Activated CD4-positive, alpha-beta memory T cell treated with anti-CD3 and anti-CD28 coated beads, Interleukin-2, amount 10 ng/mL, durations not matched to agents 7 days and 5 days (primary cell): ENCODE results near the gene CYTL1. TPM values are rescaled to one million over a fixed set of nuclear protein-coding genes. Genes with fewer than 3 reads are reported as not detected.

Experiments
- CTCF ChIA-PET: fragments of 350-600 bp; sonication (Branson Sonifier 250); formaldehyde crosslinking; loops from one replicate; lab custom pipeline; 2021; ENCODE audit warnings: antibody characterized with exemption, inconsistent platforms; lab: Charles Lee
- POLR2A ChIA-PET: fragments of 350-600 bp; sonication (Branson Sonifier 250); formaldehyde crosslinking; loops from one replicate; lab custom pipeline; 2021; ENCODE audit warnings: antibody characterized with exemption; lab: Charles Lee
- DNase-seq: peaks from one replicate; pipeline ENCODE4 v3.0.0-alpha.2; 2020
- H3K27ac Mint-ChIP-seq: one replicate; pipeline ENCODE4 v1.8.0; 2021; ENCODE audit warnings: mild to moderate bottlenecking, mixed read lengths
- H3K27me3 Mint-ChIP-seq: one replicate; pipeline ENCODE4 v1.8.0; 2021; ENCODE audit warnings: mixed read lengths
- H3K36me3 Mint-ChIP-seq: one replicate; pipeline ENCODE4 v1.8.0; 2021; ENCODE audit warnings: low read depth, mixed read lengths
- H3K4me1 Mint-ChIP-seq: one replicate; pipeline ENCODE4 v1.8.0; 2021; ENCODE audit warnings: mixed read lengths
- H3K4me3 Mint-ChIP-seq: one replicate; pipeline ENCODE4 v1.8.0; 2021; ENCODE audit warnings: mild to moderate bottlenecking, mixed read lengths
- H3K9me3 Mint-ChIP-seq: one replicate; pipeline ENCODE4 v1.8.0; 2021; ENCODE audit warnings: mixed read lengths
- total RNA-seq, 2 experiments: library from RNA; stranded (reverse); gene quantifications; one replicate each; pipeline ENCODE4 v1.2.3, GENCODE V29; 2021

CYTL1 gene
- total RNA-seq, 2 experiments from 2014 or later = not detected

GRCh38 chr4:5043579-5043978 lies 24.3 kb upstream of the CYTL1 start:
- ChIA-PET POLR2A (no interaction called here), CTCF (no interaction called here)
- no peaks in the 10 kb centered on the region for H3K36me3 Mint-ChIP-seq
- no peaks in the 10 kb centered on the region for H3K9me3 Mint-ChIP-seq
- no peak overlapping the region for H3K27ac Mint-ChIP-seq
- no peak for DNase-seq
- H3K4me1 Mint-ChIP-seq = no peaks in the 10 kb centered on the region
- no peak overlapping the region for H3K4me3 Mint-ChIP-seq
- peaks cover 9% of the 10 kb centered on the region for H3K27me3 Mint-ChIP-seq

DNA sequence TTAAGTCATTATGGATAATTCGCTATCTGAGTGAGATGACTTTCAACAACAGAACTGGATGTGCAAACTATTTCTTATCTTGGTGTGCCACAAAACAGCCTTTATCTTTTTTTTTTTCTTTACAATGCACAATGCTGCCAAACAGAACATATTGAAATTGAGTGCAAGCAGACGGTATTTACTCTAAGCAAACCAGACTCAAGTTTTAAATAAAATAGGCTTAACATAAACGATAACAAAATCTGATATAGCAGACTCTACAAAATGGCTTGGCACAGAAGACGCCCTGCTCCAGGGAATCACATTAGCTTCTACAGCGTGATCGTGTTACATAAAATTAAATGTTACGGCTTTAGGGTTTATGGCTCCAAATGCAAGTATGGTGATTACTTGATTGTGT lies 22.4 kb upstream of the CYTL1 start:
- Mint-ChIP-seq H3K4me1 (no peaks in the 10 kb centered on the region), H3K9me3 (no peaks in the 10 kb centered on the region), H3K4me3 (no peak overlapping the region), H3K36me3 (no peaks in the 10 kb centered on the region), H3K27me3 (peaks cover 5% of the 10 kb centered on the region), H3K27ac (no peak overlapping the region)
- DNase-seq = no peak
- ChIA-PET POLR2A (no interaction called here), CTCF (no interaction called here)

DNA sequence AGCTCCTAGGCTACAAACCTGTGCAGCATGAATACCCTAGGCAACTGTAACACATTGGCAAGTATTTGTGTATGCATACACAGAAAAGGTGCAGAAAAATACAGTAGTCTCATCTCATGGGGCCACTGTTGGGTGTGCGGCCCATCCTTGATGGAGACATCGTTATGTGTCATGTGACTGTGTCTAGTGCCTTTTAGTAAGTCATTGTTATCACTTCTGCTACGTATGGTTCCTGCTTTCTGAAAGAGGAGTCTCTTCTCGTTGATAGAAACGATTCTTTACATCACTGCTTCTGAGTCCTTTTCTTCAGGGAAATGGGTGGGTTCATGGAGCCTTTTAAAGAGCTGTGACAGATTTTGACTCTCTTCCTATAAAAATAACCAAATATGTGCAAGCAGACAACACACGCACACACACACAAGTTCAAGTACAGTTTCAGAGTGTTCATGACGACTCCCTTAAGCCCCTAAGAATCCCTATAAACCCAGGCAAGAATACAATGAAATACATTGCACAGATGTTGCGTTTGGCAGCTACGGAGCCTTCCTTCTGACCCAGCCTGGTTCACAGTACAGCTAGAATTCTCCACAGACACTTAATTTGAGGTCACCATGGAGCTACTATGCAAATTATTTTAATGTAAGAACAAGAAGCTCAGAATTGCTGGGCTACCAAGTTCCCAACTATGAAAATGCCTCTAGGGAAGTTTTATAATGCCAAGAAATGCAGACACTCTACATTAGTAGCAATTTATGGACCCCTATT lies 21.8 kb upstream of the CYTL1 start:
- Mint-ChIP-seq H3K27ac (no peak overlapping the region), H3K9me3 (no peaks in the 10 kb centered on the region), H3K36me3 (no peaks in the 10 kb centered on the region), H3K27me3 (no peaks in the 10 kb centered on the region), H3K4me3 (no peak overlapping the region), H3K4me1 (no peaks in the 10 kb centered on the region)
- POLR2A ChIA-PET = no interaction called here
- DNase-seq = no peak
- CTCF ChIA-PET = no interaction called here

GRCh38 chr4:5039800-5040199 lies 20.5 kb upstream of the CYTL1 start:
- DNase-seq = no peak
- Mint-ChIP-seq H3K27ac (no peak overlapping the region), H3K4me1 (no peaks in the 10 kb centered on the region), H3K4me3 (no peak overlapping the region), H3K27me3 (no peaks in the 10 kb centered on the region), H3K9me3 (no peaks in the 10 kb centered on the region), H3K36me3 (no peaks in the 10 kb centered on the region)
- CTCF ChIA-PET = no interaction called here
- POLR2A ChIA-PET = no interaction called here

DNA sequence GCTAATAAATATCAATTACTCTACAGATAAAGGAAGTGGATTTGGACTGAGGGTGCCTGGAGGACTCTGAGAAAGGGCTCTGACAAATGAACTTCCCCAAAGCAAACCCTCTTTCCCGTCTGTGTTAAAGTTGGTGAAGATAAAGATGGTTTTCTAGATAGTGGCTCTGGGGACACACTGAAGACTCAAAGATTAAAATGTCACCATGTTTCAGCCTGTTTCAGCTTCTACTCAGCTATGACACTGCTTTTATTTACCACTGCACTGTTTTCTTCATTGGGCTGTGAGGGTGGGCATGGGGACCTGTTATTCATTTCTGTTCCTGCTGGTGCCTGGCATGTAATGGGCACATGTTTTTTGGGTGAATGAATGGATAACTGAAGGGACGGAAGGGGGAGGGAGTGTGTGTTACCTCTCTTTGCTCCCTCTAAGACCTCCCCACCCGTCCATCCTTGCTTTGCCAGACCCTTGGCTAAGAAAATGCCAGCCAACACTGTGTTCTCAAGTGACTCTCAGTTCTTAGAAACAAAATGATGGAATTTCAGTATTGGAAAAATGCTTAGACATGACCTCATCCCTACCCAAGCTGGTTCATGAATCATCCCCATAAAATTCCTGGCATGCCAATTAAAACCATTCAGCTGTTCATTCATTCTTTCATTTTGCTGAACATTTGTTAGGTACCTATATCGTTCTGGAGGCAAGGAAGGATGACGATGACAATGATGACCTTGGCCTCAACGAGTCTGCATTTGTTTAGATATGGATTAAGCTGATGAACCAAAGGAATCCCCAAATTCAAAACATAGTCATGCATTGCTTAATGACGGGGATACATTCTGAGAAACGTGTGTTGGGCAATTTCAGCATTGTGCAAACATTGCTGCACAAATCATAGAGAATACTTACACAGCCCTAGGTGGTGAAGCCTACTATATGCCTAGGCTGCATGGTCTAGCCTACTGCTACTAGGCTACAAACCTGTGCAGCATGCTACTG lies 18.6 kb upstream of the CYTL1 start:
- H3K27ac Mint-ChIP-seq = no peak overlapping the region
- ChIA-PET CTCF (no interaction called here), POLR2A (no interaction called here)
- no peaks in the 10 kb centered on the region for H3K4me1 Mint-ChIP-seq
- no peaks in the 10 kb centered on the region for H3K27me3 Mint-ChIP-seq
- H3K4me3 Mint-ChIP-seq = no peak overlapping the region
- no peaks in the 10 kb centered on the region for H3K36me3 Mint-ChIP-seq
- no peak for DNase-seq
- no peaks in the 10 kb centered on the region for H3K9me3 Mint-ChIP-seq

DNA sequence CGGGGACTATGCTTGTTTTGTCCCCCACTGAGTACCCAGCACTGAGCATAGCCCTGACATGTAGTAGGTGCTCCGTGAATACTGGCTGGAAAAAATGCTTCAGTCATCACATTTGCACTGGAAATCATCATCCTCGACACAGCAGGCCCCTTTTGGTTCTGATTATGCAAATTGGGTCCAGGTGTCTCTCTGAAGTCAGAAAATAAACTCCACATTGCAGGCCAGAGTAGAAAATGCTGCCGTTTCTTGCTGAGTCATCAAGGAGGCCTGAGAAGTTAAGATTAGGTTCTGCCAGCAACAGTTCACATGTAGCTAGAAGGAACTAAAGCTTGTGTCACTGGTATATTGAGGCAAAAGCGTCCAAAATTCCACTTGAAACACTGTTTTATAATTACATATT lies 17.0 kb upstream of the CYTL1 start:
- H3K36me3 Mint-ChIP-seq = no peaks in the 10 kb centered on the region
- no peak overlapping the region for H3K4me3 Mint-ChIP-seq
- no peak overlapping the region for H3K27ac Mint-ChIP-seq
- DNase-seq = no peak
- ChIA-PET POLR2A (no interaction called here), CTCF (no interaction called here)
- no peaks in the 10 kb centered on the region for H3K27me3 Mint-ChIP-seq
- no peaks in the 10 kb centered on the region for H3K4me1 Mint-ChIP-seq
- no peaks in the 10 kb centered on the region for H3K9me3 Mint-ChIP-seq

DNA sequence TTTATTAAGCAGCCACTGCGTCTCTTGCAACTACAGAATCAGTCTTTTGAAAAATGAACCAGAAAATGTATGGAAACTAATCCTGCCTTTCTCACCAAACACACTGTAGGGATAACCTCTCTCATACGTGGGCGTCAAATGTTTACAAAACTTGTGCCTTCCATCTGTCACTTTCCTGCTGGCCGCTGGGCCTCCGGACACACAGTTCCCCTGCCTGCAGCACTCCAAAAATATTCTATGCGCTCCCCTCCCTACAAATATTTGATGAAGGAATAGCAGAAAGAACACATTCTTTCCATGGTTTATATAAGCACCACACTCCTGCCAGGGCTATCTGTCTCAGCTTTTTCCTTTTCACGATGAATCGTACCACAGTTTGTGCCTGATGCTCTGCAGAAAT lies 14.9 kb upstream of the CYTL1 start:
- ChIA-PET CTCF (no interaction called here), POLR2A (no interaction called here)
- Mint-ChIP-seq H3K27me3 (no peaks in the 10 kb centered on the region), H3K36me3 (no peaks in the 10 kb centered on the region), H3K27ac (no peak overlapping the region), H3K9me3 (no peaks in the 10 kb centered on the region), H3K4me3 (no peak overlapping the region), H3K4me1 (no peaks in the 10 kb centered on the region)
- DNase-seq = no peak

GRCh38 chr4:5033281-5033841 lies 14.1 kb upstream of the CYTL1 start:
- Mint-ChIP-seq H3K4me3 (no peak overlapping the region), H3K27me3 (no peaks in the 10 kb centered on the region), H3K27ac (no peak overlapping the region), H3K9me3 (no peaks in the 10 kb centered on the region), H3K36me3 (no peaks in the 10 kb centered on the region), H3K4me1 (no peaks in the 10 kb centered on the region)
- CTCF ChIA-PET = no interaction called here
- POLR2A ChIA-PET = no interaction called here
- no peak for DNase-seq

GRCh38 chr4:5032813-5033212 lies 13.6 kb upstream of the CYTL1 start:
- H3K4me1 Mint-ChIP-seq = no peaks in the 10 kb centered on the region

DNA sequence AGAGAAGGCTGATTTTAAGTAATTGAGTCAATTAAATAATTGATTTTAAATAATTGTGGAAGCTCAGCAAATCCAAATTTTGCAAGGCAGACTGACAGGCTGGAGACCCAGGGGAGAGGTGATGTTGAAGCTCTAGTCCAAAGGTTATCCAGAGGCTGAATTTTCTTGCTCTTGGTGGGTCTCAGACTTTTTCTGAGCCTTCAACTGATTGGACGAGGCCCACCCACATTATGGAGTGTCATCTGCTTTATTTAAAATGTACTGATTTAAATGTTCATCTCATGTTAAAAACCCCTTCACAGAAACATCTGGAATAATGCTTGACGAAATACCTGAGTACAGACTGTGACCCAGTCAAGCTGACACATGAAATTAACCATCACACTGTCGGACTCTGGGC lies 11.7 kb upstream of the CYTL1 start:
- ChIA-PET POLR2A (no interaction called here), CTCF (no interaction called here)
- DNase-seq = no peak
- H3K36me3 Mint-ChIP-seq = no peaks in the 10 kb centered on the region
- H3K27ac Mint-ChIP-seq = no peak overlapping the region
- no peak overlapping the region for H3K4me3 Mint-ChIP-seq
- no peaks in the 10 kb centered on the region for H3K4me1 Mint-ChIP-seq
- H3K9me3 Mint-ChIP-seq = no peaks in the 10 kb centered on the region
- no peaks in the 10 kb centered on the region for H3K27me3 Mint-ChIP-seq

More at GRCh38 chr4:5032813-5033212, 13.6 kb upstream of the CYTL1 start:
- no peak for DNase-seq
- Mint-ChIP-seq H3K4me3 (no peak overlapping the region), H3K27me3 (no peaks in the 10 kb centered on the region), H3K9me3 (no peaks in the 10 kb centered on the region), H3K27ac (no peak overlapping the region), H3K36me3 (no peaks in the 10 kb centered on the region)
- POLR2A ChIA-PET = no interaction called here
- CTCF ChIA-PET = interaction anchor here (0.7 kb wide), 1 partner anchor 347 kb away, joined by 3 read pairs; no protein-coding TSS in a partner anchor

- no peak for DNase-seq
- Mint-ChIP-seq H3K4me3 (no peak overlapping the region), H3K27ac (no peak overlapping the region), H3K9me3 (no peaks in the 10 kb centered on the region), H3K4me1 (no peaks in the 10 kb centered on the region), H3K27me3 (no peaks in the 10 kb centered on the region), H3K36me3 (no peaks in the 10 kb centered on the region)
- ChIA-PET CTCF (no interaction called here), POLR2A (no interaction called here)
Measured at GRCh38 chr4:5030221-5030620, 11.0 kb upstream of the CYTL1 start.

DNA sequence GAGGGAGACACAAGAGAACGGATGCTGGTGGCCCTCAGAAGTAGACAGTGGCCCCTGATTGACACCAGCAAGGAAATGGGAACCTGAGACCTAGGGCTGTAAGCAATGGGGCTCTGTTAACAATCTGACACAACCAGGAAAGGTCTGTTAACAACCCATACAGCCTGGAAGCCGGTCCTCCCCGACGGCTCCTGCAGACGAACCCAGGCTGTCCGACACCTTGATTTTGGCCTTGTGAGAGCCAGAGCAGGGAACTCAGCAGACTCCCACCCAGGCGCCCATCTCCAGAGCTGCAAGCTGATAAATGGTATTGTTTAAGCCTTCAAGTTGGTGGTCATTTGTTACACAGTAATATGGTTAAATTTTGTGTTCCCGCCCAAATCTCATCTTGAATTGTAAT lies 10.2 kb upstream of the CYTL1 start:
- Mint-ChIP-seq H3K36me3 (no peaks in the 10 kb centered on the region), H3K27me3 (no peaks in the 10 kb centered on the region), H3K27ac (no peak overlapping the region), H3K4me1 (no peaks in the 10 kb centered on the region), H3K4me3 (no peak overlapping the region), H3K9me3 (no peaks in the 10 kb centered on the region)
- no peak for DNase-seq
- ChIA-PET CTCF (no interaction called here), POLR2A (no interaction called here)

GRCh38 chr4:5028480-5028879 lies 9.2 kb upstream of the CYTL1 start:
- H3K27ac Mint-ChIP-seq = no peak overlapping the region
- no peaks in the 10 kb centered on the region for H3K27me3 Mint-ChIP-seq
- no peaks in the 10 kb centered on the region for H3K36me3 Mint-ChIP-seq
- DNase-seq = no peak
- ChIA-PET POLR2A (no interaction called here), CTCF (no interaction called here)
- no peaks in the 10 kb centered on the region for H3K4me1 Mint-ChIP-seq
- no peak overlapping the region for H3K4me3 Mint-ChIP-seq
- no peaks in the 10 kb centered on the region for H3K9me3 Mint-ChIP-seq
